AG08396 (cell line): ENCODE data around the gene SSTR3.

Experiments
- DNase-seq: peaks from one replicate; pipeline ENCODE4 v3.0.0; 2012; ENCODE audit warnings: low spot score, mixed read lengths

SSTR3 gene

GRCh38 chr22:37166675-37167066 is 45.6 kb downstream of the SSTR3 start:
- DNase-seq = peak; percentile 88

- DNase-seq = no peak
Measured at GRCh38 chr22:37165940-37166674, 46.2 kb downstream of the SSTR3 start.

- DNase-seq = no peak
Measured at GRCh38 chr22:37165066-37165465, 47.2 kb downstream of the SSTR3 start.

- DNase-seq = no peak
Measured at GRCh38 chr22:37164505-37164887, 47.8 kb downstream of the SSTR3 start.

GRCh38 chr22:37163575-37164504 is 48.4 kb downstream of the SSTR3 start:
- DNase-seq = no peak

- DNase-seq = no peak
Measured at GRCh38 chr22:37163096-37163489, 49.2 kb downstream of the SSTR3 start.

GRCh38 chr22:37162221-37163095 is 49.8 kb downstream of the SSTR3 start:
- DNase-seq = no peak

- DNase-seq = no peak
Measured at GRCh38 chr22:37161443-37161842, 50.8 kb downstream of the SSTR3 start.

- no peak for DNase-seq
Measured at GRCh38 chr22:37160027-37160426, 52.2 kb downstream of the SSTR3 start.

- DNase-seq = no peak
Measured at GRCh38 chr22:37158963-37159290, 53.4 kb downstream of the SSTR3 start.

- DNase-seq = no peak
Measured at GRCh38 chr22:37157516-37158285, 54.6 kb downstream of the SSTR3 start.

- no peak for DNase-seq
Measured at GRCh38 chr22:37156686-37157435, 55.4 kb downstream of the SSTR3 start.

- DNase-seq = no peak
Measured at GRCh38 chr22:37155971-37156370, 56.3 kb downstream of the SSTR3 start.

- DNase-seq = no peak
Measured at GRCh38 chr22:37154925-37155712, 57.2 kb downstream of the SSTR3 start.
